NCI-H1092 treated with DMSO at 0.1 percent for 48 hours (cell line): ENCODE results near the gene DZANK1.
"Not testable (repeated sequence)": the region's sequence is repeated elsewhere in the genome, so short reads cannot be mapped to it uniquely, and the experiment has no call there.

Source experiments
- DNase-seq: peaks from one replicate; lab custom pipeline; 2025; lab: John Stamatoyannopoulos, UW

DZANK1 gene

GRCh38 chr20:18436847-18437246, 30.0 kb downstream of the DZANK1 start:
- DNase-seq = no peak

- DNase-seq = no peak
Observed at GRCh38 chr20:18431206-18431605, 35.6 kb downstream of the DZANK1 start.

GRCh38 chr20:18430172-18430826, 36.5 kb downstream of the DZANK1 start:
- DNase-seq = no peak

GRCh38 chr20:18428490-18429173, 38.2 kb downstream of the DZANK1 start:
- DNase-seq = no peak

- DNase-seq = no peak
Observed at GRCh38 chr20:18427214-18427613, 39.6 kb downstream of the DZANK1 start.

- no peak for DNase-seq
Observed at GRCh38 chr20:18421608-18422007, 45.2 kb downstream of the DZANK1 start.

- DNase-seq = no peak
Observed at GRCh38 chr20:18416486-18416885, 50.3 kb downstream of the DZANK1 start.

GRCh38 chr20:18414140-18414539, 52.7 kb downstream of the DZANK1 start:
- no peak for DNase-seq

GRCh38 chr20:18412221-18412901, 54.5 kb downstream of the DZANK1 start:
- no peak for DNase-seq

- DNase-seq = no peak
Observed at GRCh38 chr20:18405826-18406225, 61.0 kb downstream of the DZANK1 start.

GRCh38 chr20:18404172-18404571, 62.7 kb downstream of the DZANK1 start:
- no peak for DNase-seq

- no peak for DNase-seq
Observed at GRCh38 chr20:18403269-18403668, 63.6 kb downstream of the DZANK1 start.

GRCh38 chr20:18401305-18401704, 65.5 kb downstream of the DZANK1 start:
- no peak for DNase-seq

- DNase-seq = no peak
Observed at GRCh38 chr20:18400460-18400859, 66.4 kb downstream of the DZANK1 start.

- DNase-seq = not testable (repeated sequence)
Observed at GRCh38 chr20:18398713-18399112, 68.1 kb downstream of the DZANK1 start.

GRCh38 chr20:18397030-18397429, 69.8 kb downstream of the DZANK1 start:
- DNase-seq = no peak

GRCh38 chr20:18395544-18395943, 71.3 kb downstream of the DZANK1 start:
- no peak for DNase-seq

- no peak for DNase-seq
Observed at GRCh38 chr20:18394363-18394762, 72.5 kb downstream of the DZANK1 start.

- DNase-seq = no peak
Observed at GRCh38 chr20:18391686-18392085, 75.1 kb downstream of the DZANK1 start.

GRCh38 chr20:18390201-18390600, 76.6 kb downstream of the DZANK1 start:
- DNase-seq = no peak

- DNase-seq = no peak
Observed at GRCh38 chr20:18388860-18389259, 78.0 kb downstream of the DZANK1 start.

- no peak for DNase-seq
Observed at GRCh38 chr20:18380908-18381529, 85.8 kb downstream of the DZANK1 start.
